GM18873 (cell line): ENCODE data around the gene PEX11A.

Experiments
- ATAC-seq: cut with Tn5 transposase; IDR thresholded peaks from one replicate; pipeline ENCODE4 v1.9.1; 2021; ENCODE audit warnings: mild to moderate bottlenecking, moderate library complexity, moderate number of reproducible peaks; ENCODE audit not compliant: unreplicated experiment, low FRiP score

The PEX11A gene

DNA sequence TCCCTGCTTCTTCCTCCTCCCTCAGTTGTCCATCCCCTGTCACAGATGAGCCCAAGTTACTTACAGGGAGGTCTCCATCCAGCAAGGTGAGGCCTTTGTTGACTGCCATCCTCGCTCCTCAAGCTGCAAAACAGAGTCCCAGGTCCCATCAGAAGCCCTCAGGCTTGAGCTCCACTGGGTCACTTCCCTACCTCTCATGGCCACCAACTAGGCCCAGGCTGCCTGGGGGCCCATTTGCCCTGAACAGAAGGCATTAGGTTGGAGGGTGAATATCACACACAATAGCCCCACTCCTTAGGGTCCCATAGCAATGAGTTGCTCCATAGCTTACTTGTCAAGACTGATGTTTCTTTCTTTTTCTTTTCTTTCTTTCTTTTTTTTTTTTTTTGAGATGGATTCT lies 13.2 kb downstream of the PEX11A start:
- no peak for ATAC-seq

DNA sequence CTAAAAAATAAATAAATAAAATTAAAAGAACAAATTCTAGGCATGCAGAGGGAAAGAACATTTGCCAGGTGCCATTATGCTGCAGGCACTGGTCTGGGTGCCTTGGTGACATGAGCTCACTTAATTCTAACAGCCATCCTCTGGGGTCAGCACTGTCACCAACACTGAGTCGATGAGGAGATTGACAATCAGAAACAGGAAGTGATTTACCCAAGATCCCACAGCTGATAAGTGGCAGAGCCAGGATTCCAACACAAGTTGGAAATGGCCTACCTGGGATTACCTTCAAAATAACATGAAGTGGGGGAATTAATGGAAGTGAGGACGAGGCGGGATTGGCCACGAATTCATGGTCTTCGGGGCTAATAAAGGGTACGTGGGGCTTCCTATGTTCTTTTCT lies 14.9 kb downstream of the PEX11A start:
- no peak for ATAC-seq

DNA sequence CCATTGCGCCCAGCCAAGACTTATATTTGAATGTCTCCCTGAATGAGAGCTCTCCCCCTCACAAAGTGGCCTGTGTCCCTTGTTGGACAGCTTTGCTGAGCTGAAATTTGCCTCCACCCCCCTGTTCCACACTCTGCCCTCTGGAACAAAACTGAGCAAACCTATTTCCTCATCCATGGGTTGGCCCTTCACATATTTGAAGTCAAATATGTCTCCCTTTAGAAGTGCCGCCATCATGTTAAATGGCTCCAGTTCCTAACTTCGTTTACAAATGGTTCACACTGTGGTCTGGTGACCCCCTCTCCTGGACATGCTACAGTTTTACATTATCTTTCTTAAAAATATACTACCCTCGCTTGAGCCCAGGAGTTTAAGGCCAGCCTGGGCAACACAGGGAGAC lies 16.0 kb downstream of the PEX11A start:
- ATAC-seq = no peak

DNA sequence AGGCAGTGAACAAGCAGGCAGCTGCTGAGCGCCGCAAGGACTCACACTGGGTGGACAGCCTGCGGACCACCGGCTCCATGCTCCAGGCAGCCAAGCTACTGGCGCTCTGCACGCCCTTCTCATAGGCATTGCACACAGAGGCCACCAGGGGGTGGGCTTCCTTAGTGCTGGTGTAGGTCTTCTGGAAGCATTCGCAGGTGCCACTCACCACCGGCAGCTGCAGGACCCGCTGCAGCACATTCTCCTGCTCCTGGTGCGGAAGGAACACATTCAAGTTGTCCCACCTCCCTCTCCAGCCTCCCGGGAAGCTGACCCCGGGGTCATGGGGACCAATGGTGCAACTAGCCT lies 17.4 kb downstream of the PEX11A start:
- ATAC-seq = no peak

DNA sequence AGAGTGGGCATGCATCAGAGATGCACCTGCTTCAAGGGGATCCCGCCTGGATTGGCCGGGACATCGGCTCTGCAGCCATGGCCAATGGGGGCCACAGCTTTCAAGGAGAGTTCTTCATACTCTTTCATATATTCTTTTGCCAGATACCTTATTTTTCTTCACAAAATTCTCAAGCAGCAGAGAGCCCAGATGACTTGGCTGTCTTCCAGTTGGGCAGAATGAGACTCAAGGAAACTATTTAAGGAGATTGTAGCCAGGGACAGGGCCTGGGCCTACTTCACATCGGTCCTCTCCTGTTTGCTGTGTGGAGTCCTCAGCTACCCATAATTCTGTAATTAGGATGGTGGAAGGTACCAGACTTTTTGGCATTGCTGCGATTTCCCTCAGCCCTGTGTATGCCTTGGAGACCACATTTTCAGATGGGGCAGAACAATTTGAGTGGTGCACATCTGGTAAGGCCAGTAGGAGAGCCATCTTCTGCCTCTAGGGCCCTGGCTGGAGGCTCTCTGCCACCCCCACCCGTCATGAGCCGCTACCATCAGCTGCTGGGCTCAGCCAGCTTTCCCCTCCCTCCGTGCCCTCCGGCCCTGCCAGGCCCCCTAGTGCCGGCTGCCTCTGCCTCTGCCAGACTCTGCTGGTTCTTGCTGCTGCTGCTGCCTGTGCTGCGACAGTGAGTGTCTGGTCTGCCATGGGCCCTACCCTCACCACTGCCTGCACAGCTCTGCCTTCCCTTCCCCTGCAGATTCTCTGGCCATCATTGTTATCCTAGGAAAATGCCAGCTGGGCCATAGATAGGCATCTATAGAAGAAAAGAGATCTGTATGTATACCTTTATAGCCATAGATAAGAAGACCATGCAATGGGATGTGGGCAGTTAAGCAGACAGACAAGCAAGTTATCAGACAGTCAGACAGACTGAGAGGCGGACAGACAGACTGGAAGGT lies 18.1 kb downstream of the PEX11A start:
- no peak for ATAC-seq

DNA sequence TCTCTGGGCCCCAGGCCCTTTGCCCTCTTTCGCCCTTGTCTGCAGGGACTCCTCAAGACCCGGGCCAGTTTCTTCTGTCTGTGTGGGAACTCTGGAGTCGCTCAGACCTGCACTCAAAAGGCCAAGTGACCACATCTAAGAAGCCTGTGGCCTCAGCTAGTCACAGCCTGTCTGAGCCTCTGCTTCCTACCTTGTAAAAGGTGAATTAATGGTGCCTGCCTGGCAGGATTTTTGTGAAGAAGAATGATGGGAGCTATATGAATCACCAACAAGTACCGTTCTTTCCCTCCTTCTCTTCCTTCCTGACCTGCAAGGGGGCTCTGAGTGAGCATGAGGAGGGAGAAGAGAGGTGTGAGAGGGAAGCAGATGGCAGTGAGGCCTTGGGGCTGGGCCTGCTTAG lies 18.9 kb downstream of the PEX11A start:
- ATAC-seq = no peak

DNA sequence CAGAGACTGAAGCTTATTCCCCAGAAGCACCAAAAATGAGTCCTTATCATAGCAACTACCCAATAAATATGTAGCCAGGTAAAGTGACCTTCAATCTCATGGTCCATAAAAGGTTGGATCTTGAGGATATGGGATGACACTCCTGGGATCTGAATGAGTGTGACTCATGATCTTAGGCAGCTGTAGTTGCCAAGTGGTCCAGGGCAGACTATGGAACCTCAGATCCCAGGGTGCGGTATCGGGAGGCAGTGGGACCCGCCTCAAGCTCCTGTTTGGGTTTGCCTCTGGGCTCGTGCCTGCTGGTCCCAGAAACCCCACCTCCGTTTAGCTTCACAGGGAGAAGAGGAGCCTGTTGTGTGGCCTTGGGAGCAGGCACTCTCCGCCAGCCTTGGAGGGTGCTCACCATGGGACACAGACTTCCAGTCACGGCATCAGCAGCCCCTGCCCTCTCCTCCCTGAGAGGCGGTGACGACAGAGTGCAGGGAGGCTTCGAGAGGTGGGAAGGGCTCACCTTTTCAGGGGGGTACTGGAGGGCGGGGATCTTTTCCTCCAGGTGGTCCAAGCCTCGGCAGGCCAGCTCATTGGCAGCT lies 19.5 kb downstream of the PEX11A start:
- ATAC-seq = no peak

DNA sequence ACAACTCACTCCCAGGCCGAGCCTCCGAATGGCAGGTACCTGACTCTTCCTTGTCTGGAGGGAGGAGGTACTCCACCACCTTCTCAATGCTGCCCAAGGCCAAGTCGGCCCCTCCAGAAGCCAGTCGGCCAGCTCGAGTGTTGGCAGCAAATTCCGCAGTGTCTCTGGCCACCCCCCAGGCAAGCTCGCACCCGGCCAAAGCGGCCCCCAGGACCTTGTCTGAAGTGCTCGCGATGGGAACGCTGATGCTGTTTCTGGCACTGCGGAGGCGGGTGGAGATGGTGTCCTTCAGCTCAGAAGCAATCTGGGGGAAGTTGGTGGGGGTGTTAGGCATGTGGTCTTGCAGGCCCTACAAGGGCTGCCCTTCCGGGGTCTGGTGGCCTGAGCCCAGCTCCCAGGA lies 20.6 kb downstream of the PEX11A start:
- ATAC-seq = no peak

DNA sequence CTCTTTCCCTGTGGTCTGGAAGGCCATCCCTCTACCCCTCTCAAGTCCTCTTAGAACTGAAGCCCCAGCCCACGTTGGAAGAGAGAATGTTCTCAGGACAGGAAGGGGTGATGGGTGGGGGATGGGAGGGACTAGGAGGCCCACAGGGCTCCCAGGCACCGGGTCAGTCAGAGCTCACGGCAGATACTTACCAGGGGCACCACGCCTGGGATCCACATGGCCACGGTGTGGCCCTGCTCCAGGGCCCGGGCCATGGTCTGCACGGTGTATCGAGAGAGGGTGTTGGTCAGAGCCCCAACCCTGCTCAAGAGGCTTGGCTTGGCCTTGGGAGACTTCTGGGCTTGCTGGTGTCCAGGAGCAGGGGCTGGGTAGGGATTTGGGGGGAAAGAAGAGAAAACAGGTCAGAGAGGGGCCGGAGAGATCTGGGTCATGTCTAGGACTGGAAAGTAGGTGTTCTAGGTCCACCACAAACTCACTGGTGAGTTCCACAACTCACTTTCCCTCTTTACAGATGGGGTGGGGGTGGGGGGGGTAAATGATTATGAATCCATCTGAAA lies 21.2 kb downstream of the PEX11A start:
- ATAC-seq = no peak

DNA sequence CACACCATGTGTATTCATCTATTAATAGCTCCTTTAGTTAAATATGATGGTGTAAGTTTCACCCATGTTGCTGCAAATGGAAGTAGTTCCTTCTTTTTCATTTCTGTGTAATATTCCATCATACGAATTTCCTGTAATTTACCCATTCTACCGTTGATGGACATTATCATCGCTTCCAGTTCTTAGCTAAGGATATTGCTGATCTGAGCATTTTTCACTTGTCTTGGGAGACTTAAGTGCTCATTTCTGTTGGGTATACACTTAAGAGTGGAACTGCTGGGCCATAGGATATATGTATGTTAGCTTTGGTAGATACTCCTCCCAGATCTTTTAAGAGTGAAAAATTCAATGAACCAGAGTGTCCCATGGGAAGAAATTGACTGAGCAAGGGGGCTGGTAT lies 22.4 kb downstream of the PEX11A start:
- no peak for ATAC-seq

DNA sequence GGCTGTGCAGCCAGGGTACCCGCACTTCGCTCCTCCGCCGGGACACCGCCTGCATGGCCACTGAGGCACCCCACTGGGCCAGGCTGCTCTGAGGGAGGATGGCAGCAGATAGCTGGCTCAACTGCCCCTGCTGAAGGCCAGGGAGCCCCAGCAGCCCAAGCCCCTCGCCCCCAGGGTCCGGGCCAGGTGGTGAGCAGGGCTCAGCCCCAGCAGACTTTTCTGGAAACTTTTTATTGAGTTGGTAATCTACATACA lies 22.9 kb downstream of the PEX11A start:
- ATAC-seq = no peak

DNA sequence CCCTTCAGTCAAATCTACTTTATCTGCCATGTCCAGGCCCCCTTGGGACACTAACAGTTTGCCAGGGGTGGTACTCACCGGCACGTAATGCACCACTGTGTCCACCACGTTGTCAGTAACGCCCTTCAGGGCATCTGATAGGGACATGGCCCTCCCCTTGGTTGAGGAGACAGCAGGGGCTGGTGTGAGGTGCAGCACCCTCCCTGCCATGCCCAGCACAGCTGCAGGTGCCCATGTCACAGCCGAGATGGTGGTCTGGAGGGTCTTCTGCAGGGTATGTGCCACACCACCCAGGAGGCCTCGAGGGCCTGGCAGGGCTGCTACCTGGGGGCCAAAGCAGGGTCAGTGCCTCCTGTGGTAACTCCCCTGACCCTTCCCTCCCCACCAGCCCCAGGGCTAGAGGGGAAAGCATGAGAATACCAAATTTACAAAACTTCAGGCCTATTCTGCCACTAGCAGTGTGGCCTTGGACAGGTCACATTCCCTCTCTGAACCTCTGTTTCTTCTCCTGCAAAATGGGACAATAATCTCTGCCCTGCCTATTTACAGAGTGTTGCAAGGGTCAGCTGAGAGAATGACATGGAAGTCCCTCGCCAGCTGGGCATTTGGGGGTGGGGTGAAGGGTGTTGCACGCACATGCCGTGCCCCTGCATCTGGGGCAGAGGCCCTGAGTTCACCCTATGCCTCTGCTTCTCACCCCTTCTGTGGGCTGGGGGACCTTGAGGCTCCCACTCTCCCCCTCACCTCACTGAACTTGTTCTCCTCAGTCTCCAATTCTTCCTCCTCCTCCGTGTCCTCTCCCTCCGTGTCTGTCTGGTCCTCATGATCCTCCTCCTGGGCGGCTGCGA lies 23.5 kb downstream of the PEX11A start:
- ATAC-seq = no peak

DNA sequence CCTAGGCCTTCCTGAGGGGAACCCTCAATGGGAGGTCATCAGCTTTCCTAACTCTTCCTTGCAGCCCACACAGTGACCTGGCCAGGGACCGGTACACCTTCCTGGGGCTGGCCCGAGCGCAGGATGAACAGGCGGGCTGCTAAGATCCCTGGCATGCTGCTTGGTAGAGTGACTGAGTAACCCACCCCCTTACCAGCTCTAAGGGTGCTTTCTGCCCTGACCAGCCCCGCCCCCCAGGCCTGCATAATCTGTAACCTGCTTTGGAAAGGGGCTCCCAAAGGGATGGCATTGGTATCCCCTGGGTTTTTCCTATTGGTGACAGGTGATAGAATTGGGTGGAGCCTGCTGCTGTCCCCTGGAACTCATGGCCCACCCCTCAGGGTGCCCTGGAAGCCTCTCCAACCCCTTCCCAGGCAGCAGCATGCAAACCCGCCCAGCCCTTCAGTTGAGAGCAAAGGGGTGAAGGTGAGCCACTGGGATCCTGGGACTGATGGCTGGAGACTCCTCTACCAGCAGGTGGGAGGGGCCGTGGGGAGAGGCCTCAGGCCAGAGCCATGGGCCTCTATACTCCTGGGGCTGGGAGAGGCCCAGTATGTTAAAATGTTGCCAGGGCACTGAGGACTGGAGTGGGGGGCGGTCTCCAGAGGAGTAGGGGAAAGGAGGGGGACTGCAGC lies 24.2 kb downstream of the PEX11A start:
- no peak for ATAC-seq

DNA sequence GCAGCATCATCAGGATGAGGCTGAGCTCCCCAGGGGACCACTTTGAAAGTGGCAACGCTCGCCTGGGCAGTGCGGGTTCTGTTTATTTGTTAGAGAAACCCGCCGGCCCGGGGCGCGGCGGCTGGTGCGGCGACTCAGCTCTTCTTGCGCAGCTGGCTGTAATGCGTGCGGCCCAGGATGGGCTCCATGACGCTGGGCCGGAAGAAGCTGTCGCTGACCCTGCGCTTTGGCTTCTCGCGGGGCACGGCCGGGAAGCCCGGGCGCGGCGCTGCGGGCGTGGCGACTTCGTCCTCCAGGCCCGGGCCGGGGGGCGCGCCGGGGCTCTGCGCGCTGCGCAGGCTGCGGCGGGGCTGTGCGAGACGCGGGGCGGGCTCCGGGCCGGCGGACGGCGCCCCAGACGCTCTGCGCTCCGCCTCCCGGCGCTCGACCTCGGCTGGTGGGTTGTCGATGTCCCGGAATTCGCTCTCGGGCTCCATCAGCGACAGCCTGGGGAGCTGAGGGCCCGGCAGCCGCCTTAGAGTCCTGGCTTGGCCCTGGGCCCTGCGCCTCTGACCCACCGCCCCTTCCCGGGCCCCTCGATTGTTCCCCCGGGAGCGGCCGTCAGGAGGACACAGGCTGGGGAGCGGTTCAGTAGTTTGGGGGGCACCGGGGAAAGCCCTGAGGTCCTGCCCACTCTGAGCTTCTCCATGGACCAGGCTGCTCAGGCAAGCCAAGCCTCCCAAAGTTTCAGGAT lies 24.9 kb downstream of the PEX11A start:
- ATAC-seq = no peak

DNA sequence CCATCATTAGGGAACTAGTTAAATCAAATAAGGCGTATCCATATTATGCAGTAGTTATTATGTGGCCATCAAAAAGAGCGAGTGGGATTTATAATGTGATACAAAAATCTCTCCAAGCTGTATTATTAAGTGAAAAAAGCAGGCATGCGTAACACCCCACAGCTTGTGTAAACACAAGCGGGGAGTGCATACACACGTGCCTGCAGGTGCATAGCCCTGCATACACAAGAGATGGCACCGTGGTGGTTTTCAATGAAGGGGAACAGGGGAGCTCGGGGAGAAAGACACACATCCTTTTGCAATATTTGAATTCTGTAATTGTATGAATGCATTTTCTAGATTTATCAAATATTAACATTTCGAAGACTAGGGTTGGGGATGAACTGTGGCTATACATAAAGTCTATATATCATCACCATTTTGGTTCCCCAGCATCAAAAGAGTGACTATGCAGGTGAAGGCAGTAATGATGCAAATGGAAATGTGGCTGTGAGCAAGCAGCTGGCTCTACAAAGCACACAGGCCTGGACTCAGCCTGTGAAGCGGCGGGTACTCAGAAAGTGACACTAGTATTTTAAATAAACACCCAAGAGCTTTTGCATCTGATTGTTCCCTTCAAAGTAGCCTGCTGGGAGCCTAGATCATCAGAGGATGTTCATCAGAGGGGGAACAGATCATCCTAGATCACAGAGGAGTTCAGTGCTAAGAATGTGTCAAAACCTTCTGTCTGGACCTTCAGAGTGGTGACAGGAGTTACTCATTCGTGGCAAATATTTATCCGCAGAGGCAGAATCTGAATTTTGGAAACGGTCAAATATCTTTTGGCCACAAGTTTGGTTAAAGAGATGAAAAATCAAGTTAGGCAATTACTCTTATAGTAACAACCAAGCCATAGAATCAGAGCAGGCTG lies 25.9 kb downstream of the PEX11A start:
- ATAC-seq = no peak

DNA sequence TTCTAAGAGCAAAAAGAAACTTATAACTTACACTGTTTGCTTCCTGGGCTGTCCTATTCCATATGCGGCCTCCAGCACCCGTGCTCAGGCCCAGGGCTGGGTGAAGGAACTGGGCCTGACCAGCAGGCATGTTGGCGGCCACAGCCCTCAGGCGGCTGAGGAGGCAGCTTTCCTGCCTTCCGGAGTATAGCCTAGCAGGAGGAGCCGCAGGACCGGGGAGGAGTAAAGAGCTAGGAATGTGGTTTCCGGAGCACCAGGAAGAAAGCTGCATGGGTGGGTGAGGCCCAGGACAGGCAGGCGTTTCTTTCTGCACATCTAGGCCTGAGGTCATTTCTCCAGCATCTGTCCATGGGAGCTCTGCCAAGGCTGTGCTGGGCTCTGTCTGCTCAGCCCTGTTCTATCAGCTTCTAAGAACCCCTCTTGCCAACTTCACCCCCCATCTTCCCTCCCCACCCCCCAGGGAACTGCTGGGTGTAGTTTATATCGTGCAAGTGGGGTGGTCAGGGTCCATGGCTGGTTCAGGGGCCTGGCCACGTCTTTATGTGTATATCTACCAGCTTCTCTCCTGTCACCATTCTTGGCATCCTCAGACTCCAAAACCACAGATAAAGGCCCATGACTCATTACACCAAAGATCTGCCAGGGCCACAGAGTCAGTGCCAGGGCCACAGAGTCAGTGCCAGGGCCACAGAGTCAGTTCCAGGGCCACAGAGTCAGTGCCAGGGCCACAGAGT lies 27.5 kb downstream of the PEX11A start:
- ATAC-seq = no peak

DNA sequence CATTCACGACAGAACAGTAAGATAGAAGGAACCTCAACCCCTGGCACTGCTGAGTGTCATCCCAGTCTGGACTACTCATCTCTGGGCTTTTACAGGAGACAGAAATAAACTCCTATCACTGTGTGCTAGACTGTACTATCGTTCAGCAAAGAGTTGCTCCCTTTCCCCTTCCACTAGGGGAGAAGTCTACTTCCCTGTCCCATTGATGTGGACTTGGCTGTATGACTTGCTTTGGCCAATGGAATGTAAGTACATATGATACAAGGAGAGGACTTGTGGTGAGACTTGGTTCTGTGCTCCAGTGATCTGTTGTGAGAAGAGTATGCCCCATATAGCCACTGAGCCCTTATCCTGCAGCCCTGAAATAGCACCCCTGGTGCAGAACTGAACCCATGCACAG lies 30.0 kb downstream of the PEX11A start:
- ATAC-seq = no peak

DNA sequence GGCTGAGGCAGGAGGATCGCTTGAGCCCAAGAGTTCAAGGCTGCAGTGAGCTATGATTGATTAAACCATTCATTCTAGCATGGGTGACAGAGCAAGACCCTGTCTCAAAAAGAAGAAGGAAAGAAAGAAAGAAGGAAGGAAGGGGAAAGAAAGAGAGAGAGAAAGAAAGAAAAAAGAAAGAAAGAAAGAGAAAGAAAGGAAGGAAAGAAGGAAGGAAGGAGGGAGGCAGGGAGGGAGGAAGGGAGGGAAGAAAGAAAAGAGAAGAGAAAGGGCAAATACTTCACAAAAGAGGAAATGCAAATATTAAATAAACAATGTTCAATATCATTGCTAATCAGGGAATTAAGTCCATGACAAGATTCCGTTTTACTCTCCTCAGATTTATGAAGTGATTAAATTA lies 31.3 kb downstream of the PEX11A start:
- ATAC-seq = no peak
